Activated T-helper 1 cell treated with anti-CD3 and anti-CD28 coated beads, Interleukin-2, amount 50 U/mL, for 16 hours (primary cell): ENCODE measurements around the gene CAPN8.
A peak's percentile ranks its signal among the peaks of the same experiment; 100 is the strongest.

Experiments
- DNase-seq, 2 donors: peaks; one replicate each; pipeline ENCODE4 v3.0.0-alpha.2; 2020; ENCODE audit warnings: low read depth in 1 of 2, low spot score in 1 of 2

CAPN8 gene

DNA sequence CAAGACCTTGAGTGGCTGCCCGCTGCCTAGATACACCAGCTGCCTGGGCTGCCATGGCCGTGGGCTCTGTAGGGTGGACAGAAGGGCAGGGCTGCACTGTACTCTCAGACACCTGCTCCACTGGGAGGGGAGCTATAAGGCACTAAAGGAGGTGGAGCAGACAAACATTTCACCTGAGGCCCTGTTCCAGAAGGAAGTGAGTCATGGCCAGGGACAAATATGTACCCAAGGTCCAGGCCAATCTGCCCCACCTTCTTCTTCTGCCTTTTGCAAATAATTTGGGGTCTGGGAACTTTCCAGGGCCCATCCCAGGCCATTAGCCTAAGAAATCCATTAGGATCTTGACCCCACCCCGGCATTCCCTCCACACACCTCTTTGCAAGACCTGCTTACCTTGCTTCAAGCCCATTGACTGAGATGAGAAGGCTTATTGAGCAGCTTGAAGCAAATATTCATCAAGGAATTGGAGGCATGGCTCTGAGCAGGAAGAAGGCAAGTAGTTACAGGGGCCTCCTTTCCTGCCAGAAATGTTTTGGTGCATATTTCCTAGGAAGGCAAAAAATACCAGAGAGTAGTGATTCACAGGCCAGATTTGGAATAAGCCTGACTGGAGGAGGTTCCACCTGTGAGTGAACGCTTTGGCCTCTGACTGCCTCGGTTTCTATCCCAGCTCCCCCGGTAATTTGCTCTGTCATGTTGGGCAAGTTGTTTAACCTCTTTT, at the start of gene CAPN8:
Gene CAPN8, minus strand, starts transcription at position 110 of the 721 bp plus-strand sequence. Its CDS starts 55 bp downstream, at position 55.
- DNase-seq, result no peak

DNA sequence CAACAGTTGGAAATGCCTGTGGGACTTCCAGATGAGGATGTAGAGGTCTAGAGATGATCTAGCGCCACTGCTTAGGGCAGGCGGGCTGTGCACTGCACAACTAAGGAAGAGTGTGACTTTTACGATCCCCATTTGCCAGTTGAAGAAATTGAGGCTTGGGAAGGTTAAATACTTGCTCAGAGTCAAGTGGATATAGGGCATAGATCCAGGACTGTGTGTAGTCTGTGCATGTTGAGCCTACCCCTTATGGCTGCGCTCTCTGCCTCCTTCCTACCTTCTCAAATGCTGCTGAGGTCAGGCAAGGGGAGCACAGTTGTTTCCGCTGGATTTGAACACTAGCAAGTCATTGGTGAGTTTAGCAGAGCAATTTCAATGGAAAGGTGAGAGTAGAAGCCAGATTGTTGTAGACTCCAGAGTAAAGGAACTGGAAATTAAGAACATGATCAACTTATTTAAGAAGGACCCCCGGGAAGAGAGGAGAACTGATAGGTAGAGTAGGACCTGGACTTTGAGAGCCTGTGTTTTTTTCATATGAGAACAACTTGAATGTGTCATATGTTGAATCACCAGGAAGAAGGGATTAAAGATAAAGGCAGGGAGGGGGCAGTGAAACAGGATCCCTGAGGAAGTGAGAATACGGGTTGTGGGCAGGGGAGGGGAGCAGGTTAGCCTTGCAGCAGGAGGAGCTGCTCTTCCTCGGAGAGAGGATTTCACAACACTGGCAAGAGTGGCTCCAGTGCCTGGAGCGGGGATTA, 49.5 kb upstream of the CAPN8 start:
- no peak for DNase-seq

DNA sequence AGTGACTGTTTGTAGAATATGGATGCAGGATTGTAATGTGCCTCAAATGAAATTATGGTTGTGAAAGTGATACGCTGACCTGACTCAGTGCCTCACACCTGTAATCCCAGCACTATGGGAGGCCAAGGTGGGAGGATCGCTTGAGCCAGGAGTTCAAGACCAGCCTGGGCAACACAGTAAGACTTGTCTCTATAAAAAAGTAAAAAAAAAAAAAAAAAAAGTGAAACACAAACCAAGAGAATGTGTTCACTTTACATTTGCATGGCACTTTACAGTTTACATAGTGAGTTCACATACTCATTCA, 48.9 kb upstream of the CAPN8 start:
- DNase-seq, result no peak

DNA sequence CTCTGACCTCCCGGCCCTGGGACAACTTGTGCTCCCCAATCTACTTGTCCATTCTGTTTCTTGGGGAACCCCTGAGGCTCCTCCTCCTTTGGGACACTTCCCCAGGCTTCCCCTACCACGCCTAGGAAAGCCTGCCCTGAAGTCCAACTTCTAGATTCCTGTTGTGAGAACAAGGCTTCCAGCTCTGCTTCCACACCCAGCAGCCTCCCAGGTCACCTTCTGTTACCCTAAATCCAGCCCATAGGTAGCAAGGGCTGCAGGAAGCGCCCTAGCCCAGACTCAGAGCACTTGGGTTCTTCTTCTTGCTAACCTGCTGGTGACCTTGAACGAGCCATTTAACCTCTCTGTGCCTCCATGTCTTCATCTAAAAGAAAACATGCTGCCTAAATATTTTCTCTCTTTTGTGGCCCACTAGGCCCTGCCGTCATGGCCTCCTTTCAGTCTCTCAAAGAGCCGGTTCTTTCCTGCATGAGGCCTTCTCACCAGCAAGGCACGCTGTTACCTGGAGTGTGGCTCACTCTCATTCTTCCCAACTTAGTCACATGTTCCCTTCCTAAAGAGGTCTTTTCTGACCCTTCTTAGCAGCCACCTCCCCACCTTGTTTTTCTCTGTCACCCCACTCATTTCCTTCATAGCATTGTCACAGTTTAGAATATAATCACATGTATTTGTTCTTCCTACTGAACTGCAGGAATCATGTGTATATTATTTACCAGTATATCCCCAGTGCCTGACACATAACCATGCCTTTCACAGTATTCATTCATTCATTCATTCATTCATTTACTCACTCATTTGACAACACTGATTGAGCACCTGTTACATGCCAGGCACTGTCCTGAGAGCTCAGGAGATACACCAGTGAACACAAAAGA, 48.3 kb upstream of the CAPN8 start:
- DNase-seq, result no peak

DNA sequence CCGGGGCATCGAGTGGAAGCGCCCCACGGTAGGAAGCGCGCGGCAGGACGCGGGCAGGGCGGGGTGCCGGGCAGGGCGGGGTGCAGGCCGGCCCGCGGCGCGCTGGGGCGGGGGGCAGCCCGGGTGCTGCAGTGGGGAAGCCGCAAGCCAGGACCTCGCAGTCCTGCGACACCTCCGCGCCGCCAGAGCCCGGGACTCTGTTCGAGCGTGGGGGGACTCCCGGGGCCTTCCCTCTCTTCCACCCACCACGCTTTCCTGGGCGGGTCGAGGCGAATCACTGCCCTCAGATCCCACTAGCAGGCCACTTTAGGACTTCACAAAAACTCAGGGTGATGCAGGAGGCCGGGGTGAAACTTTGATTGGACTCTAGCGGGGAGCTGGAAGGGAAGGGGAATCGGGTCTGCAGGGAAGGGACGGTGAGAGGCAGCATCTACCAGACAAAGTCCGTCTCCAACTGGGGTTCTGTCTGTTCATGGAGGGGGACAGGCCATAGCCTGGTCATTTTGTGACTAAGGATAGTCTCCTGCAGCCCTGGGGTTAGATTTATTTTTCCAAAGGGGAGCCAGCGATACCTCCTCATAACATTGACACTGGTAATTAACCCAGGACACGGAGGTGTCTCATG, 47.5 kb upstream of the CAPN8 start:
- peak; percentile 13 to 22 for DNase-seq

DNA sequence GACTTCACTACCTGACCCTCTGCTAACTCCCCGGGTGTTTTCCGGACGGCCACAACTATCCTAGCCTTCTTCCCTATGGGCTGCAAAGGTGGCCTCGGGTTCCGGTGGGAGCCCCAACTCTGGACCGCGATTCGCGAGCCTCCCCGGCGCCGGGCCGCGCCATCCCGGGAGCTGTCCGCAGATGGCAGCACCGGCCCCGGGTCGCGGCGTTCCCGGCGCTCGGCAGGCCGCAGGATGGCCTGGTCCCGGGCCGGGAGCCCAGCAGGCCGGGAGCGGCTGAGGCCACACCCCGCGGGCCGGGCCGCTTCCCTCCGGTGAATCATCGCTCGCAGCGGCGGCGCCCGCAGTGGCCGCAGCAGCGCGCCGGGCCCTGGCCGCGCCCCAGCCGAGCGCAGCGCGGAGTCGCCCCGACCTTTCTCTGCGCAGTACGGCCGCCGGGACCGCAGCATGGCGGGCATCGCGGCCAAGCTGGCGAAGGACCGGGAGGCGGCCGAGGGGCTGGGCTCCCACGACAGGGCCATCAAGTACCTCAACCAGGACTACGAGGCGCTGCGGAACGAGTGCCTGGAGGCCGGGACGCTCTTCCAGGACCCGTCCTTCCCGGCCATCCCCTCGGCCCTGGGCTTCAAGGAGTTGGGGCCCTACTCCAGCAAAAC, 46.8 kb upstream of the CAPN8 start, which contains the start of gene CAPN2:
Gene CAPN2, plus strand, starts transcription at position 346 of the 656 bp plus-strand sequence. Its CDS starts 102 bp downstream, at position 448.
- peak; percentile 20 to 47 for DNase-seq

DNA sequence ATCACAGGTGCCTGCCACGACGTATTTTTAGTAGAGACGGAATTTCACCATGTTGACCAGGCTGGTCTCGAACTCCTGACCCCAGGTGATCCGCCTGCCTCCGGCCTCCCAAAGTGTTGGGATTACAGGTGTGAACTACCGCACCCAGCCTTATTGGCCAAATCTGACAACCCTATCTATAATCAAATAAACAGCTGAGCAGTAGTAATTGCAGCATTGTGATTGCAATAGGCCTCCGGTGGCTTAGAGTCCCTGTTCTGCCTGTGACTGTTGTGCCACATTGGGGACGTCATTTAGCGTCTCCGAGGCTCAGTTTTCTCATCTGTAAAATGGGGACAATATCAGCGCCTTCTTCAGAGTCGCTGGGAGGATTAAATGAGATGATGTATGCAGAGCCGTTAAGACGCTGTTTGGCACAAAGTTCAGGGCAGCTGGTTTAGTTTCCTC, 46.3 kb upstream of the CAPN8 start:
- DNase-seq, result no peak

DNA sequence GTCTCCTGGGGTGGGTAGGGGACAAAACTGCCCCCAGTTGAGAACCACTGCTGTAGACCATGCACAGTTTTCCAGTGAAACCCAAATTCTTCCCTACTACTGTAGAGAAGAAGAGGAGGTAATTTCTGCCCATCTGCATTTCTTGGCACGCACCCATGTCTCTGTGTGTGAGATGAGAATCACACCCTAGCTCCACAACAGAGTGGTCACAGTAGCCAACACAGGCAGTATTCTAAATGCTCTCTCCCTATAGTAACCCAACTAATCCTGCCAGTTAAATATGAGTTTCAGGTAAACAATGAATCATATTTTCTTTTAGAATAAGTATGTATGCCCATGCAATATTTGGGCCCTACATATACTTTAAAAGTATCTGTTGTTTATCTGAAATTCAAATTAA, 45.7 kb upstream of the CAPN8 start:
- DNase-seq, result no peak

DNA sequence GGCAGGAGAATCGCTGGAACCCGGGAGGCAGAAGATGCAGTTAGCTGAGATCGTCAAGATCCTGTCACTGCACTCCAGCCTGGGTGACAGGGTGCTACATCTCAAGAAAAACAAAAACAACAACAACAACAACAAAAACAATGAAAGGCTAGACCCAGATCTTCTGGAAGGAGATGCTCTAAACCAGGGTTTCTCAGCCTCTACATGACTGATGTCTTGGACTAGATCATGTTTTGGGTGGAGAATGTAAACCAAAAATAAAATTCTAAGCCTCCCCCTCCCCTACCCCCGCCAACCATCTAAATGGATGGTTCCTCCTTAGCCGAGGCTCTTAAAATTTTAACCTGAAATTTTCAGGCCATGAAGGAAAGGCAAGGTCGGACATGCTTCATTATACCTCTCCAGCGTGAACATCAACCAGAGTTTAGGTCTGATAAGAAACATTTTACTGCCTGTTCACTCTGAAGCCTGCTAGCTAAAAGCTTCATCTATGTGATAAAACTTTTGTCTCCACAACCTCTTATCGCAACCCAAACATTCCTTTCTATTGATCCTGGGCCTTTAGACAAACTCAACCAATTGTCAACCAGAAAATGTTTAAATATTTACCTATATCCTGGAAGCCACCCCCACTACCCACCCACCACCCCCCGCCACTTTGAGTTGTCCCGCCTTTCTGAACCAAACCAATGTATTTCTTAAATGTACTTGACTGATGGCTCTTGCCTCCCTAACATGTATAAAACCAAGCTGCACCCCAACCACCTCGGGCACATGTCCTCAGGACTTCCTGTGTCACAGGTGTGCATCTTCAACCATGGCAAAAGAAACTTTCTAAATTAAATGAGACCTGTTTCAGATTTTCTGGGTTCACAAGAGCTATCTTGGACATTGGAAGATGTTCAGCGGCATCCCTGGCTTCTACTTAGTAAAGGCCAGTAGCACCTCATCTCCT, 45.0 kb upstream of the CAPN8 start:
- DNase-seq, result no peak

DNA sequence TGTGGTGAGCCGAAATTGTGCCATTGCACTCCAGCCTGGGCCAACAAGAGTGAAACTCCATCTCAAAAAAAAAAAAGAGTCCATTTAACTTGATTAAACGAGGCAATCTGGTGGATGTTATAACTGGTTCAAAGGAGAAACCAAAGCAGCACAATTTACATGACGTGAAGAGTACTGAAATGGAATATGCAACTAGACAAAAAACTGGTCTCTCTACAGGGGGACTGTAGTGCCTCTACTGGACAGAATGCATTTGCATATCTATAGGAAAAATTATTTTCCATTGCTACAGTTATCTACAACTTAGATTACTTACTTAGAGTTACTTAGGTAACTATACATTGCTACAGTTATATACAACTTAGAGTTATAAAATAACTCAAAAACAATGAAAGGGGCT, 44.1 kb upstream of the CAPN8 start:
- no peak for DNase-seq

DNA sequence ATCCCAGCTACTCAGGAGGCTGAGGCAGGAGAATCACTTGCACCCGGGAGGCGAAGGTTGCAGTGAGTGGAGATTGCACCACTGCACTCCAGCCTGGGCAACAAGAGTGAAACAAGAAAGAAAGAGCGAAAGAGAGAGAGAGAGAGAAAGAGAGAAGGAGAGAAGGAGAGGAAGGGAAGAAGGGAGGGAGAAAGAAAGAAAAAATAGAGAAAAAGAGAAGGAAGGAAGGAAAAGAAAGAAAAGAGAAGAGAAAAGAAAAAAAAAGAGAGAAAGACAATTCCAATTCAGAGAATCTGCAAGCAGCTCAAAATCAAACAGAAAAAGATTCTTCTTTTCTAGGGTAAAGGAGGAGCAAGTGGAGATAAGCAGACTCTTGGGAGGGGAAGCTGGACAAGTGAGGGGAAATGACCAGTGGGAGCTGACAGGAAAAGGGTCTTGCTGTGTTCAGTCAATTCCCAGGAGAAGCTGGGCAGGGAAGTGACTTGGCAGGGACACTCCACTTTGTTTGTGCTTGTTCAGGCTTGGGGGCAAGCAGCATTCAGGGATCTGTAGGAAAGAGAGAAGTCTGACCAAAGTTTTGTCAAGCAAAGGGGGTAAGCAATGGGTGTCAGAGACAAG, 43.3 kb upstream of the CAPN8 start:
- DNase-seq, result no peak

DNA sequence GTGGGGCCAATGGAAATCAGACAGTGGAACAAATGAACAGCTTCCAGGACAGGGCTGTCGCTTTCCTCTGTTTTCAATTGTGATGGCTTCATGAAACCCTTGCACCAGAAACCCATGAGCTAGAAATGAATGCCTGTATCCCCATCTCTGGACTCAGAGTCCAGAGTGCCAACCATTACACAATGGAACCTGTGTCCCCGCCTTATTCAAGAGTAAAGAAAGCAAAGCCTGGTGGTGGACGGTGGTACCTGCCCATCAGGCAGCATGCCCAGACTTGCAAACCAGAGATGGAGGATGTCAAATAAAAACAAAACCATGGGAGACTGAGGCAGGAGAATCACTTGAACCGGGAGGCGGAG, 42.5 kb upstream of the CAPN8 start:
- no peak for DNase-seq

DNA sequence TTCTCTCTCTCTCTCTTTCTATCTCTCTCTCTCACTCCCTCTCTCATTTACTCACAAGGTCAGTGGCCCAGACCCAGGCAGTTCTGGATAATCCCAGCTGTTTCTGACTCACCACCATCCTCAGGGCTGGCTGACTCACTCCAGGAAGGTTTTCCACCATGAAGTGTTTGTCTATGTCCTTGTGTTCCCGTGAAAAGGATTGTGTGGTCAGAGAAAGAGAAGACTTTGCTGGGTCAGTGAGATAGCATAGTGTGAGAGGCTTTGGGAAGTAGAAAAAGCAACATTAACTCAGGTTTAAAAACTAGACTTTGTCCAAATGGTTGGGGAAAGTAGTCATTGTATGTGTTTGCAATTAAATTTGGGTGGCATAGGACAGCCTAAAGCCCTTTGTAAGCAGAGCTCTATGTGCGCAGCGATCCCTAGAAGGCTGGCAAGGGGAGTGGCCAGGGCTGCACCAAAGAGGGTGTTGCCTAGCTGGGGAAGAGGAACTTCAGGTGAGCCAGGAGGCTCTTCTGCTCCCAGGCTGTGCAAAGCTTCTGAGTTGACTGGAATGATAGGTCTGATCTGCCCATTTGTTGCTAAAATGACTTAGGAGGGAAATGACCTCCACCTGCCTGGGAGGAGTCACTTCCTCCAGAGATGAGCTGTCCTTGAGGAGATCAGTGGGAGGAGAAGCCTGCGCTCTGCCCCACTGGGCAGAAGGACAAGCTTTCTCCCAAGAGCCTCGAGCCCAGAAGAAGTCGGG, 41.9 kb upstream of the CAPN8 start:
- no peak for DNase-seq

DNA sequence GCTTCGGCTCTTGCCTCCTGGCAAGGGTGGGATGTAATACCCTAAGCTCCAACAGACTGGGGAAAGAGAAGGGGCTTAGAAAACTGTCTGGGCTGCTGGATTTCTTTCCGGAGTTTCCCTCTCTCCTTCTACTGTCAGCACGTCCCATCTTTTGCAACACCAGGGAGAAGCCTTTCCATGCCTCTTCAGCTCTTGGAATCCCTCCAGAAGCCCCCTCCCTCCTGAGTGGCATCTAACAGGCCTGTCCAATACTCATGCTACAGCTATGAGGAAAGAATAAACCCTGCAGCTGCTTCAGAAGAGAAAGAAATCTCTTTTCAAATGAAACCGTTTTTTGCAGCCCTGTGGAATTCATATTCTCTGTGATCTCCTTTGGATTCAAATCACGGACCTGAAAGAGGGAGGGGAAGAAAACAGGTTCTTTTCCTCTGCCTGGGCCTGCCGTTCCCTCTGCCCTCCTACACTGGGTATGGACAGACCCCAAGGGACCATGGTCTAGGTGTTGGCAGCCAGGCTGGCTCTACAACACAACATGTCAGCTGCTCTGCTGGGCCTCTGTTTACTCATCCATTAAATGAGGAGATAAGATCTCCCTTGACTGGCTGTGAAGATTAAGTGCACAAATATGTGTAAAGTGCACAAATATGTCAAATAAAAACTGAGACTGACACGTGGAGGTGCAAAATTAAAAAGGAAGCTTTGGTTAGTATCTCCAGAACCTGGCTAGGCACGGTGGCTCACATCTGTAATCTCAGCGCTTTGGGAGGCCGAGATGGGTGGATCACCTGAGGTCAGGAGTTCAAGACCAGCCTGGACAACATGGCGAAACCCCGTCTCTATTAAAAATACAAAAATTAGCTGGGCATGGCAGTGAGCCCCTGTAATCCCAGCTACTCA, 40.8 kb upstream of the CAPN8 start:
- no peak for DNase-seq

DNA sequence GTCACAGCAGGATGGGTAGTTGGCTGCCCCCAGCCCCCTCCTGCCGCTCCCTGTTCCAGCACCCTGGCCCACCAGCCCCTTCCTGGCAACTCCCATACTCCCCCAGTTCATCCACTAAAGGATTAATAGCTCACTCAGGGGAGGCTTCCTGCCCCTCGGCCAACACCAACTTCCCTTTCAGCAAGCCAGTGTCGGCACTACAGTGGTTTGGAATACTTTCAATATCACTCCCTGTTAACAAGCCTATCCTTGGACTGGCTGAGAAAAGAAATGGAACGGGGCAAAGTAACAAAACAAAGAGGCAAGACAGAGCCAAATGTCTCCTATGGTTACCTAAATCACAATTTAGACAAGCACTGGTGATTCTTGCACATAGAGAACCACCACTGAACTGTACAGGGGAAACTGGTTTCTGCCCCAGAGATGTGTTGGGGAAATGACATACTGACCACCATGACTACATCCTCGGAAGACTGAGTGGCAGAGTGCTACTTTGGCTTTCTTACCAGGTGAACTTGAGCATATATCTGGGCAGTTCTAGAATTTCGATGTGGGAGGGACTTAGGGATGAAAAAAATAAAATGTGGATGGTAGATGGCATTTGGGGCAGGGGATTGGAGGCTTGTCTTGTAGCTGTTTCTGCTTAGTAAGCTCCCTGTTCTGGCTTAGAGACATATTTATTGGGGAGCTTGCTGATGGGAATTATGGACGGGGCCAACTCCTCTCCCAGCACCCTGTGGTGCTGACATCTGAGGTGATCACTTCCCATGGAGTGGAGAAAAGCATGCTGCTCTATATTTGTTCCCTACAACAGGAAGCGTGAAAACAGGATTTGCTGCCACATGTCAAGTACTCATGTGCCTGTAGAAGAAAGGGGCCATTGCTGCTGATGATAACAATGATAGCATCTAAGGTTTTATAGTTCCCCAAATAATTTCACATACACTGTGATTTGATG, 39.7 kb upstream of the CAPN8 start:
- DNase-seq, result no peak

DNA sequence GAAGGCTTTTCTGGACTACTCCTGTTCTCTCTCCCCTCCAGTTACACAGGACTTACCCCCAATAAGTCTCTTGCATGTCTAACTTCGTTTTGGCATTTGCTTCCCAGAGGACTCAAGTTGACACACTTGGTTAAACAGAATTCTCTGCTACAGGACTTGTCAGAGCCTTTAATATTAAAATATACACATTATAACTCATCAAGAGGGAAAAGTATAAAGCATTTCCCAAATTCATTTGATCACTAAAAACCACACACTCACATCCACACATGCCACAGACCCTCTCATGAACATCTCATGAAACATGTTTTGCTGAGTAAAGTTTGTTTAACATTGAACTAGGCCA, 38.1 kb upstream of the CAPN8 start:
- DNase-seq, result no peak
